MM.1S (cell line): ENCODE data around the gene LIF.
A peak's percentile ranks its signal among the peaks of the same experiment; 100 is the strongest.

ENCODE experiments used
- DNase-seq: peaks from one replicate; pipeline ENCODE4 v3.0.0-alpha.2; 2015
- H2AFZ ChIP-seq: fragments of 300-600 bp; sonication (generic); 2 replicates; pipeline ENCODE4 v1.6.0; 2016; ENCODE audit warnings: antibody characterized with exemption, low read length
- H3F3A ChIP-seq: fragments of 300-600 bp; sonication (generic); 2 replicates; pipeline ENCODE4 v1.6.1; 2016; ENCODE audit warnings: mild to moderate bottlenecking, antibody characterized with exemption, low read length, moderate library complexity, mixed read lengths; ENCODE audit not compliant: insufficient read depth
- H3K27ac ChIP-seq: fragments of 300-600 bp; sonication (generic); 2 replicates; pipeline ENCODE4 v1.5.1; 2016; ENCODE audit warnings: mild to moderate bottlenecking, low read length
- H3K27me3 ChIP-seq: fragments of 300-600 bp; sonication (generic); replicated peaks from 2 replicates; pipeline ENCODE4 v1.6.0; 2016; ENCODE audit warnings: low read length; ENCODE audit not compliant: insufficient read depth
- H3K36me3 ChIP-seq: fragments of 300-600 bp; sonication (generic); replicated peaks from 2 replicates; pipeline ENCODE4 v1.6.1; 2016; ENCODE audit warnings: mild to moderate bottlenecking, low read length, mixed read lengths; ENCODE audit not compliant: insufficient read depth
- H3K4me1 ChIP-seq: fragments of 300-600 bp; sonication (generic); 2 replicates; pipeline ENCODE4 v1.6.1; 2016; ENCODE audit warnings: low read length, mixed read lengths
- H3K4me2 ChIP-seq: fragments of 300-600 bp; sonication (generic); 2 replicates; pipeline ENCODE4 v1.6.0; 2016; ENCODE audit warnings: low read depth, low read length
- H3K4me3 ChIP-seq: fragments of 300-600 bp; sonication (generic); 2 replicates; pipeline ENCODE4 v1.5.1; 2016; ENCODE audit warnings: low read length, mixed read lengths
- H3K79me2 ChIP-seq: fragments of 300-600 bp; sonication (generic); 2 replicates; pipeline ENCODE4 v1.6.1; 2016; ENCODE audit warnings: mixed run types, low read length, mixed read lengths
- H3K9ac ChIP-seq: fragments of 300-600 bp; sonication (generic); 2 replicates; pipeline ENCODE4 v1.6.1; 2016; ENCODE audit warnings: low read length, mixed read lengths
- H3K9me2 ChIP-seq: fragments of 300-600 bp; sonication (generic); replicated peaks from 2 replicates; pipeline ENCODE4 v1.6.1; 2016; ENCODE audit warnings: mild to moderate bottlenecking, low read length, mixed read lengths; ENCODE audit not compliant: insufficient read depth
- H3K9me3 ChIP-seq: fragments of 300-600 bp; sonication (generic); replicated peaks from 2 replicates; pipeline ENCODE4 v1.6.1; 2016; ENCODE audit warnings: mild to moderate bottlenecking, low read length, mixed read lengths; ENCODE audit not compliant: insufficient read depth
- H4K20me1 ChIP-seq: fragments of 300-600 bp; sonication (generic); 2 replicates; pipeline ENCODE4 v1.6.1; 2016; ENCODE audit warnings: mild to moderate bottlenecking, low read length, moderate library complexity, mixed read lengths; ENCODE audit not compliant: insufficient read depth
- CTCF ChIP-seq: fragments of 300-600 bp; sonication (generic); IDR thresholded peaks from 2 replicates; pipeline ENCODE4 v1.5.1; 2016; ENCODE audit warnings: antibody characterized with exemption, low read length, mixed read lengths
- EZH2 ChIP-seq: fragments of 300-600 bp; sonication (generic); optimal IDR thresholded peaks from 2 replicates; pipeline ENCODE3; 2017; ENCODE audit warnings: low read depth, mild to moderate bottlenecking, antibody characterized with exemption, low read length, mixed read lengths
- EZH2phosphoT487 ChIP-seq: fragments of 300-600 bp; sonication (generic); IDR thresholded peaks from 2 replicates; pipeline ENCODE4 v1.6.1; 2018; ENCODE audit warnings: antibody characterized with exemption, low read length

The LIF gene

GRCh38 chr22:30277547-30278344 lies 31.2 kb upstream of the LIF start:
- peaks cover 3% of the 10 kb centered on the region; the same call in 1 of the 2 replicates for H3K4me1 ChIP-seq
- H3K79me2 ChIP-seq: no peaks in the 10 kb centered on the region
- H3K9ac ChIP-seq: no peak overlapping the region
- no peak overlapping the region for H3K4me3 ChIP-seq
- no peaks in the 10 kb centered on the region for H3K9me3 ChIP-seq
- DNase-seq: no peak
- TF ChIP-seq EZH2 (no peak), CTCF (no peak), EZH2phosphoT487 (no peak)
- H3K27me3 ChIP-seq: peaks cover 24% of the 10 kb centered on the region
- H3K4me2 ChIP-seq: no peak overlapping the region
- no peaks in the 10 kb centered on the region for H3F3A ChIP-seq
- H3K27ac ChIP-seq: no peak overlapping the region
- no peaks in the 10 kb centered on the region for H3K9me2 ChIP-seq
- no peak overlapping the region for H2AFZ ChIP-seq
- no peaks in the 10 kb centered on the region for H3K36me3 ChIP-seq
- no peaks in the 10 kb centered on the region for H4K20me1 ChIP-seq

GRCh38 chr22:30276039-30276438 lies 29.5 kb upstream of the LIF start:
- Histone ChIP-seq H3K9me2 (no peaks in the 10 kb centered on the region), H3K4me1 (peaks cover 3% of the 10 kb centered on the region; the same call in 1 of the 2 replicates), H3K4me2 (peak overlapping the region; percentile 26; the same call in 1 of the 2 replicates), H3K79me2 (no peaks in the 10 kb centered on the region), H3K9me3 (no peaks in the 10 kb centered on the region), H3K36me3 (no peaks in the 10 kb centered on the region), H3K27me3 (peaks cover 26% of the 10 kb centered on the region), H3K27ac (no peak overlapping the region), H4K20me1 (no peaks in the 10 kb centered on the region), H3K9ac (no peak overlapping the region), H3K4me3 (no peak overlapping the region), H3F3A (no peaks in the 10 kb centered on the region), H2AFZ (peak overlapping the region; percentile 59)
- TF ChIP-seq CTCF: no peak
- TF ChIP-seq EZH2: no peak
- TF ChIP-seq EZH2phosphoT487: no peak
- no peak for DNase-seq

GRCh38 chr22:30275625-30276024 lies 29.1 kb upstream of the LIF start:
- Histone ChIP-seq H3K4me1 (peaks cover 3% of the 10 kb centered on the region; the same call in 1 of the 2 replicates), H3K27me3 (peaks cover 26% of the 10 kb centered on the region), H3K4me2 (peak overlapping the region; percentile 26; the same call in 1 of the 2 replicates), H3K9me2 (no peaks in the 10 kb centered on the region), H3F3A (no peaks in the 10 kb centered on the region), H3K9me3 (no peaks in the 10 kb centered on the region), H3K9ac (no peak overlapping the region), H3K36me3 (no peaks in the 10 kb centered on the region), H3K27ac (no peak overlapping the region), H4K20me1 (no peaks in the 10 kb centered on the region), H2AFZ (peak overlapping the region; percentile 59), H3K79me2 (no peaks in the 10 kb centered on the region), H3K4me3 (no peak overlapping the region)
- no peak for DNase-seq
- no peak for TF ChIP-seq EZH2phosphoT487

- Histone ChIP-seq H3K4me3 (no peak overlapping the region), H2AFZ (no peak overlapping the region), H4K20me1 (no peaks in the 10 kb centered on the region), H3K36me3 (no peaks in the 10 kb centered on the region), H3K4me1 (peaks cover 3% of the 10 kb centered on the region; the same call in 1 of the 2 replicates), H3K27ac (no peak overlapping the region), H3K27me3 (peaks cover 26% of the 10 kb centered on the region), H3K79me2 (no peaks in the 10 kb centered on the region), H3K9ac (no peak overlapping the region), H3K9me3 (no peaks in the 10 kb centered on the region), H3K9me2 (no peaks in the 10 kb centered on the region), H3F3A (no peaks in the 10 kb centered on the region), H3K4me2 (no peak overlapping the region)
- TF ChIP-seq CTCF (no peak), EZH2phosphoT487 (no peak)
- no peak for DNase-seq
Observed at GRCh38 chr22:30274437-30274812, 27.9 kb upstream of the LIF start.
